Cardiac fibroblast (primary cell): ENCODE results near the gene RBBP8NL.
A peak's percentile ranks its signal among the peaks of the same experiment; 100 is the strongest.

Source experiments
- DNase-seq, 2 donors: peaks; one replicate each; pipeline versions ENCODE4 v3.0.0 to v3.0.0-alpha.2; 2010; ENCODE audit warnings: low read depth in 2 of 2
- H3K4me3 ChIP-seq, 2 donors: replicated peaks in 1 of 2; 1 replicate in 1 of 2; 2 replicates in 1 of 2; pipeline ENCODE4 v1.5.1; 2011; ENCODE audit warnings: low read depth in 2 of 2, low read length in 2 of 2, mild to moderate bottlenecking in 2 of 2, moderate library complexity in 1 of 2
- CTCF ChIP-seq: IDR thresholded peaks from one replicate; pipeline ENCODE4 v1.5.1; 2011; ENCODE audit warnings: low read depth, mild to moderate bottlenecking, low read length, inconsistent platforms

RBBP8NL gene

DNA sequence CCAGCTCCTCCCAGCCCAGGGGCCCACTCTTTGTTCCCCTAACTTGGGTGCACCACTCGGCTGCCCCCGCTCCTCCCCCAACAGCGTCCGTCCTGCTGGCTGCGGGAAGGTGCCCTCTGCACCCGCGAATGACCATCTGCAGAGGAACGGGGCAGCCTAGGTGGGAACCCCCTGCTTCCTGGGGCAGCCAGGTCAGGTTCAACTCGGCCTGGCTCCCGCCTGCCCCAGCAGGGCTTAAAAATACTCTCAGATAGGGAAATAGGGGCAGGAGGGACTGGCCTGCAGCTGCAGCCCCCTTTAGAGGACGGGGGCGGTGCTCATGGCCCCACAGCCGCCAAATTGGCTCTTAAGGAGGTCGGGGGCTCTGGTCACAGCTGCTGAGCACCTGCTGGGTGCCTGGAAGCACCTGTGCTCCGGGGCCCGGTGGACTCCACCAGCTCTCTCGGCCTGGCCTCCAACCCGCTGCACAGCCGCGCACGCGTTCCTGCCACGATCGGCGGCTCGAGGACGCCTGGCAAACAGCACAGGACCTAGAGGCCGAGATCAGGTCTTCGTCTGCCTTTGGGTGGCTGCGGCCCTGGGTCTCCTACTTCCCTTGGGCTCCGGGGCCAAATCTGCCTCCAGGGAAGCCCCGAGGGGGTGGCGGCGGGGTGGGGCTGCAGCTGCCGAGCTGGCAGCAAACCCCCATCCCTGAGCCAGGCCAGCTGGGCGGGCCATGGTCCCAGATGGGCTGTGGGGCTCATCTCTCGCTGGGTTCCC is 59.5 kb downstream of the RBBP8NL start:
- TF ChIP-seq CTCF: no peak
- peak overlapping the region; percentile 17 to 33 for H3K4me3 ChIP-seq
- no peak for DNase-seq

DNA sequence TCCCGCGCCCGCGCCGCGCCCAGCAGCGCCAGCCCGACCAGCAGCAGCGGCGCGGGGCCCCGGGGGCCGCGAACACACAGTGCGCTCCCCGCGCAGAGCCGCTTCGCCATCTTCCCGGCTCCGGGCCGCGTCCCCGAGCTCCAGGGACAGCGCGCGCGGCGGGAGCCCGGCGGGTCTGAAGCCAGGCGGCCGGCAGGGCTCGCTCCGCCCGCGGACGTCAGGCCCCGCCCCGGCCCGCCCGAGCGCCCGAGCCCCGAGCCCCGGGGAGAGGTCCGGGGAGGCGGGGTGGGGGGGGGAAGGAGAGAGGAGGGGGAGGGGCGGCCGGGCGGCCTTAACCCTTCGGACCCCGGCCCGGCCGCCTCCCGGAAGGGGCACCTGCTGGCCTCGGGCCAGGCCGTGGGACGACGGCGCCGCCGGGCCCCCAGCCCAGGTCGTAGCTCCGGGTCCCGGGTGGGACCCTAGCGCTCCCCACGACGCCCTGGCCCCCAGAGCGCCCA is 60.2 kb downstream of the RBBP8NL start, which contains the start of gene LAMA5:
LAMA5 (minus strand) TSS at position 177 of the 497 bp plus-strand sequence; CDS start at position 110, 67 bp downstream.
- no peak for TF ChIP-seq CTCF
- DNase-seq: peak in 1 of 2 donors; percentile 43
- peak within 1 kb of the TSS; percentile 69 to 72 for H3K4me3 ChIP-seq

GRCh38 chr20:62366370-62367135 is 60.8 kb downstream of the RBBP8NL start:
- TF ChIP-seq CTCF: no peak
- peak overlapping the region; percentile 69 to 72 for H3K4me3 ChIP-seq
- DNase-seq: no peak

GRCh38 chr20:62365814-62366369 is 61.4 kb downstream of the RBBP8NL start:
- DNase-seq: peak; percentile 36 to 49
- H3K4me3 ChIP-seq: peak overlapping the region; percentile 69 to 72

GRCh38 chr20:62364911-62365736 is 62.2 kb downstream of the RBBP8NL start:
- DNase-seq: peak in 1 of 2 donors; percentile 42
- H3K4me3 ChIP-seq: peak overlapping the region; percentile 69 to 72
- no peak for TF ChIP-seq CTCF

More at GRCh38 chr20:62365814-62366369, 61.4 kb downstream of the RBBP8NL start:
- TF ChIP-seq CTCF: no peak
